GM18498 (cell line): Measurements from ENCODE around the gene MYH6.
"Not testable (repeated sequence)": the region's sequence is repeated elsewhere in the genome, so short reads cannot be mapped to it uniquely, and the experiment has no call there.

Experiments
- ATAC-seq: cut with Tn5 transposase; IDR thresholded peaks from one replicate; pipeline ENCODE4 v1.9.1; 2021; ENCODE audit warnings: mild to moderate bottlenecking, moderate library complexity; ENCODE audit not compliant: unreplicated experiment

Gene MYH6

DNA sequence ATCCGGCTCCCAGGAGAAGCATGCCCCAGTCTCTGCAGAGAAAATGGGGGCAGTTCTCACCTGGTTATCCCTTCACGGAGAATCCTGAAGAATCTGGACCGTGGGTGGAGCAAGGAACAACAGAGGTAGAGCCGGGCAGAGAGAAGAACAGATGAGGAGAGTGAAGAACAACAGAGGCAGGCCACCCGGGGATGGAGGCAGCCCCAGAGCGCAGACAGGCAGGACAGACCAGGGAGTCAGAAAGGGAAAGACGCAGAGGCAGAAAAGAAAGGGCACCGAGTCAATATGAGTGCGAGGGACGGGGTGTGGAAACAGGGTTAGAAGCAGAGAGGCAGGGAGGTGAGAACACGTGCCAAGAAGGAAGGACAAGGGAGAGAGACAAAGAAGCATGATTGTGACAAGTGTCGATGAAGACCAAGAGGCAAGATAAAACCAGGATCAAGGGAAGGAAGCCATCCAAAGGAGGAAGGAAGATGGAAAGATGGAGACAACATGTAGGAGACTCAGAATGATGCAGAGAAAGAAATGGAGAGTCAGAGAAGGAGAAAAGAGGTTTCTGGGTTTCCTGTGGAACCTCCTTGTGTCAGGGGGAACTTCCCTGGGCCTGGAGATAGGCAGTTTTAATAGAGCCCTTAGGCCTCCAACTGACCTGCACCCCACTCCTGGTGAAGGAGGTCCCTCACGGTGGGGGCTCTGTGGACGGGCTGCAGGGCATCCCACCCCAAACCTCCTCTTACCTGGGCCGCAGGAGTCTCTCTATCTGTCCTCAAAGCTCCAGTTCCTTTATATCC is at the start of gene MYH6:
Gene MYH6 (minus strand): TSS at position 758 of the 791 bp plus-strand sequence. CDS start 1,050 bp downstream, outside the sequence.
- ATAC-seq, result no peak

DNA sequence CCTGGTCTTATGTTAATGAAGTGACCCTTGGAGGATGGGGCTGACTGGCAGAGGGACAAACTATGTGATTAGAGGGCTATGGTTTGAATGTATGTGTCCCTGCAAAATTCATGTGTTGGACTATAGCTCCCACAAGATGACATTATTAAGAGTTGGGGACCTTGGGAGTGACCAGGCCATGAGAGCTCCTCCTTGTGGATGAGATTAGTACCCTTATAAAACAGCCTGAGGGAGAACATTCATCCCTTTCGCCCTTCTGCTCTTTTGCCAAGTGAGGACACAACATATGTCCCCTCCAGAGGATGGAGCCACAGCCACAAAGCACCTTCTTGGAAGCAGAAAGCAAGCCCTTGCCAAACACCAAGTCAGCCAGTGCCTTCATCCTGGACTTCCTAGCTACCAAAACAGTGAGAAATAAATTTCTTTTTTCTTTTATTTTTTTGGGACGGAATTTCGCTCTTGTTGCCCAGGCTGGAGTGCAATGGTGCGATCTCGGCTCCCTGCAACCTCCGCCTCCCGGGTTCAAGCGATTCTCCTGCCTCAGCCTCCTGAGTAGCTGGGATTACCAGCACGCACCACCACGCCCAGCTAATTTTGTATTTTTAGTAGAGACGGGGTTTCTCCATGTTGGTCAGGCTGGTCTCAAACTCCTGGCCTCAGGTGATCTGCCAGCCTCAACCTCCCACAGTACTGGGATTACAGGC is 49.0 kb upstream of the MYH6 start:
- ATAC-seq, result not testable (repeated sequence)

DNA sequence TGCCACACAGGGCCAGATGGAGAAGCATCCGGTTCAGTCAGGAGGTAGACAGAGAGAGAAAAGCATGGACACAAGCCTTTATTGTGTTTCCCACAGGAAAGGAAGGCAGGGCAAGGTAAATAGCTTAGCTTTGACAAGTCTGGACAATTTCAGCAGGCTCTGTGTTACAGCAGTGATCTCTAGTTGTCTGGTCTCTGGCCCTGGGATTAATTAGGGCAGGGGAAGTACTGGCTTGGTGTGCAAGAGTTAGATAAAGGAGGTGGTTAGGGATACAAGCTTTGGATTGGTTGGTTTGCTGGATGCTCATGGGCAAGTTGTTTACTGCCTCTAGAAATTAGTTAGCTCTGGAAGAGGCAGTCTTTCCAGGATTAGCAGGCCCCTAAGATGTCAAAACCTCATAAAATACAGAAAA is 46.4 kb upstream of the MYH6 start:
- no peak for ATAC-seq

DNA sequence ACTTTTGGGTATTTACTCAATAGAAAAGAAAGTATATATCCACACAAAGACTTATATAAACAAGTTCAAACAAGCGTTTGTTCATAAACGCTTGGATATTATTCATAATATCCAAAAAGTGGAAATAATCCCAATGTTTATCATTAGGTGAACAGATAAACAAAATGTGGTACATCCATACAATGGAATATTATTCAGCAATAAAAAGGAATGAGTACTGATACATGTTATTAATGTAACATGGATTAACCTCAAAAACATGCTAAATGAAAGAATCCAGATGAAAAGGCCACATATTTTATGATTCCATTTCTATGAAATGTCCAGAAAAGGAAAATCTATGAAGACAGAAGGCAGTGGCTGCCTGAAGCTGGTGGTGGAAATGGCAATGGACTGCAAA is 44.2 kb upstream of the MYH6 start:
- ATAC-seq, result no peak

GRCh38 chr14:23450379-23450778 is 42.3 kb upstream of the MYH6 start:
- no peak for ATAC-seq

DNA sequence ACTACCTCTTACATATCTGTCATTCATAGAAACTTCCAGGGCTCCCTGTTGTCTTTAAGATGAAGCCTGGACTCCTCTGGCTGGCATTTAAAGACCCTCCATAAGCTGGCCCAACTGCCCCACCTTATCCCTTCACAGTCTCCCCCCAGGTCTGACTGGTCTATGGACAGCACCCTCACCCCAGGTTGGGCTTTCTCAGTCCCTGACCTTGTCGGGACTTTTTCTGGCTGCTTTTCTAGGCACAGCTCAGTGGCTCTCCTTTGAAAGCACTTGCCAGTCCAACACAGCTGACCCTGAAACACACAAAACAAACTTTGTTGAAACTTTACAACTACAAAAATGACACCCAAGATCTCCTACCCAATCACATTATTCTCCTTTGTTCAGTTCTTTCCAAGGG is 41.2 kb upstream of the MYH6 start:
- no peak for ATAC-seq

- ATAC-seq, result no peak
These were observed 39.6 kb upstream of the MYH6 start for GRCh38 chr14:23447361-23448350.

DNA sequence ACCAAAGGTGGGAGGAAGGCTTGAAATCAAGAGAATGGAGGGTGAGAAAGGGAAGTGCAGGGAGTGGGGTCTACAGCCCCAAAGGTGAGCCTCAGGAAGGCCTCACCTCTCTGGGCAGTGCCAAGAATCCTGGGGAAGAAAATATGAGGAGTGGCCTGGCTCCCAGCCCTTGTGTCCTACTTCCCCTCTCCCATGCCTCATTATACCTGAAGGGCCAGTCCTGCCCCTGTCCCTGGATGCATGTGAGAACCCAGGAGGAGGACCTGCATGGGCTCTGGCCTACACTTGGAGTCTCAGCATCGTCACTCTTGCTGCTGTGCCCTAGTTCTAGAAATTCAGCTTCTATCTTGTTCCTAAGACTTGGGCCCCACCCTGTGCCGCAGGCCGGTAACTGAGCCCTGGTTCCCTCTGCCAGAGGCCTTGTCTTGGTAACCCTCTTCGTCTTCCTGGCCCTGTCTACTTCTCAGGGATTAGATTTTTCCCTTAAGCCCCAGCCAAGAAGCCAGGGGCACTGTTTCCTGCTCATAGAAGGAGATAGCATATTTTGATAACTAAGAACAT is 38.3 kb upstream of the MYH6 start:
- ATAC-seq, result no peak

DNA sequence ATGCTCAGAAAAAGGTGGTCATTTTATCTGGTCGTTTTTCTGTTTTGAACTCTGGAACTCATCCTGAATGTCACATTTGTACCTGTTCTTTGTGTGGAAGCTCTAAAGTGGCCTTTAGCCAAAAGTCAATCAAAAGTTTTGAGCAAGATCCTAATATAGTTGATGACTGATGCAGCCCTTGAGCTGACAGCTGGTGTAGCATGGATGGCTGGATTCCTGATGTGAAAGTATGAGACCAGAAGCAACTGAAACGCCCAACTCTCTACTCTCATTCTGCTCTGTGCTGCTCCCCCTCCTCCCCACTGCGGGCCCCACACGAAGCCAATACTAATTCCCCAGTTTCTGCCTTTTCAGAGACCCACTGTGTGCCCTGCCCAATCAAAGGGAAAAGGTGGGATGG is 37.7 kb upstream of the MYH6 start:
- ATAC-seq, result no peak

- ATAC-seq, result no peak
These were observed 36.2 kb upstream of the MYH6 start for GRCh38 chr14:23444314-23444713.

GRCh38 chr14:23443881-23444280 is 35.8 kb upstream of the MYH6 start:
- no peak for ATAC-seq

GRCh38 chr14:23443411-23443812 is 35.3 kb upstream of the MYH6 start:
- ATAC-seq, result no peak

- ATAC-seq, result no peak
These were observed 34.8 kb upstream of the MYH6 start for GRCh38 chr14:23442721-23443356.

GRCh38 chr14:23441076-23441475 is 33.0 kb upstream of the MYH6 start:
- no peak for ATAC-seq

DNA sequence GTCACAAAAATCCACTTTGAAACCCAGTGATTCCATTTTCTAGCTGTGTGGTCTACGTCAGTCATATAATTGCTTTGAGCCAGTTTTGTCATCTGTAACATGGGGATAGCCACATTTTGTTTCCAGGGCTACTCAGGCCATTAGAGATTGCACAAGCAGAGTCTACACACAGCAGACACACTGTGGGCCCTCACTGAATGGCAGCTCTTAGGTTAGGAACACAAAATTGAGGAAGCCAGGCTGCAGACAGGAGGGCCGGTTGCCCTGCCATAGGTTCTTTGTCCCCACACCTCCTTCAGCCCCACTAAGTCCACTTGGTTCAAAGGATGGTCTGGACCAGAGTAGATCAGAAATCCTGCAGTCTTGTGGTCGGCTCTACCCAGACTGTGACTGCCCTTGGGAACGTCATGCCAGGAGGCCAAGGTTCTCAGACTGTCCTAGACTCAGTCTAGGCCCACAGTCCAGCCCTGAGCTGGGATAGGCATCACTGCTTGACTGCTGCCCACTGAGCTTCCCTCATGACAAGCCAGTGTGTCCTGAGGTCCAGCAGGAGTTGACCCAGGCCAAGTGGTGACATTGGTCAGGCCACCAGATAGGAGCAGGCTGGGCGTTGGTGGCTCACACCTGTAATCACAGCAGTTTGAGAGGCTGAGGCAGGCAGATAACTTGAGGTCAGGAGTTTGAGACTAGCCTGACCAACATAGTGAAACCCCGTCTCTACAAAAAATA is 31.2 kb upstream of the MYH6 start:
- ATAC-seq, result no peak

- ATAC-seq, result no peak
These were observed 30.3 kb upstream of the MYH6 start for GRCh38 chr14:23438101-23438971.

- no peak for ATAC-seq
These were observed 29.3 kb upstream of the MYH6 start for GRCh38 chr14:23437133-23438100.
